Stimulated activated CD4-positive, alpha-beta T cell treated with anti-CD3 and anti-CD28 coated beads, Interleukin-1b, Interleukin-23, amount 100 ng/mL, for 48 hours (primary cell): Measurements from ENCODE around the gene GDPGP1.
"Not testable (repeated sequence)": the region's sequence is repeated elsewhere in the genome, so short reads cannot be mapped to it uniquely, and the experiment has no call there.

ENCODE experiments used
- DNase-seq: peaks from one replicate; pipeline ENCODE4 v3.0.0-alpha.2; 2020

Gene GDPGP1

DNA sequence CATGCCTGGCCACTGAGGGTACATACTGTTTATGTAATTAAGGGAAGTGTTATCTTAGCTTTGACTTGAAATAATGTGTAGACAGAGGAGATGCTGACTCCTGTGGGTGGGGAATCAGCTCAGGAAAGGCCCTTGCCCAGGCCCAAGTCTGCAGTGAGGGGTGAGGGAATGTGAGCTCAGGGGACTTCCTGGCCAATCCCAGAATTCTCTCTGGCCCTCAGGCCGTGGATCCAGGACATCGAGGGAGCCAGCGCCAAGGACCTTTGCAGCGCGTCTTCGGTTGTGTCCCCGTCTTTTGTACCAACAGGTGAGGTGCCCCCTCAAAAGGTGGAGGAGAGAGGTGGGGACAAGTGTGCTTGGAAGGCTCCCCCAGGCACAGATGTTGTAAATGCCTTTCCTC, 6.7 kb upstream of the GDPGP1 start:
- no peak for DNase-seq

DNA sequence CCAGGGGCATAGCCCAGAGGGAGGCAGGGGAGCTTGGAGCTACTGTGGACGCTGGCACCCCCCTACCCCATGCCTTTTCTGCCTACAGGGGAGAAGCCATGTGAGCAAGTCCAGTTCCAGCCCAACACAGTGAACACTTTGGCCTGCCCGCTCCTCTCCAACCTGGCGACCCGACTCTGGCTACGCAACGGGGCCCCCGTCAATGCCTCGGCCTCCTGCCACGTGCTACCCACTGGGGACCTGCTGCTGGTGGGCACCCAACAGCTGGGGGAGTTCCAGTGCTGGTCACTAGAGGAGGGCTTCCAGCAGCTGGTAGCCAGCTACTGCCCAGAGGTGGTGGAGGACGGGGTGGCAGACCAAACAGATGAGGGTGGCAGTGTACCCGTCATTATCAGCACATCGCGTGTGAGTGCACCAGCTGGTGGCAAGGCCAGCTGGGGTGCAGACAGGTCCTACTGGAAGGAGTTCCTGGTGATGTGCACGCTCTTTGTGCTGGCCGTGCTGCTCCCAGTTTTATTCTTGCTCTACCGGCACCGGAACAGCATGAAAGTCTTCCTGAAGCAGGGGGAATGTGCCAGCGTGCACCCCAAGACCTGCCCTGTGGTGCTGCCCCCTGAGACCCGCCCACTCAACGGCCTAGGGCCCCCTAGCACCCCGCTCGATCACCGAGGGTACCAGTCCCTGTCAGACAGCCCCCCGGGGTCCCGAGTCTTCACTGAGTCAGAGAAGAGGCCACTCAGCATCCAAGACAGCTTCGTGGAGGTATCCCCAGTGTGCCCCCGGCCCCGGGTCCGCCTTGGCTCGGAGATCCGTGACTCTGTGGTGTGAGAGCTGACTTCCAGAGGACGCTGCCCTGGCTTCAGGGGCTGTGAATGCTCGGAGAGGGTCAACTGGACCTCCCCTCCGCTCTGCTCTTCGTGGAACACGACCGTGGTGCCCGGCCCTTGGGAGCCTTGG, 5.9 kb upstream of the GDPGP1 start:
- no peak for DNase-seq

DNA sequence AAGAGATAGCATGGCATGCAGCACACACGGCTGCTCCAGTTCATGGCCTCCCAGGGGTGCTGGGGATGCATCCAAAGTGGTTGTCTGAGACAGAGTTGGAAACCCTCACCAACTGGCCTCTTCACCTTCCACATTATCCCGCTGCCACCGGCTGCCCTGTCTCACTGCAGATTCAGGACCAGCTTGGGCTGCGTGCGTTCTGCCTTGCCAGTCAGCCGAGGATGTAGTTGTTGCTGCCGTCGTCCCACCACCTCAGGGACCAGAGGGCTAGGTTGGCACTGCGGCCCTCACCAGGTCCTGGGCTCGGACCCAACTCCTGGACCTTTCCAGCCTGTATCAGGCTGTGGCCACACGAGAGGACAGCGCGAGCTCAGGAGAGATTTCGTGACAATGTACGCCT, 5.0 kb upstream of the GDPGP1 start:
- DNase-seq: no peak

DNA sequence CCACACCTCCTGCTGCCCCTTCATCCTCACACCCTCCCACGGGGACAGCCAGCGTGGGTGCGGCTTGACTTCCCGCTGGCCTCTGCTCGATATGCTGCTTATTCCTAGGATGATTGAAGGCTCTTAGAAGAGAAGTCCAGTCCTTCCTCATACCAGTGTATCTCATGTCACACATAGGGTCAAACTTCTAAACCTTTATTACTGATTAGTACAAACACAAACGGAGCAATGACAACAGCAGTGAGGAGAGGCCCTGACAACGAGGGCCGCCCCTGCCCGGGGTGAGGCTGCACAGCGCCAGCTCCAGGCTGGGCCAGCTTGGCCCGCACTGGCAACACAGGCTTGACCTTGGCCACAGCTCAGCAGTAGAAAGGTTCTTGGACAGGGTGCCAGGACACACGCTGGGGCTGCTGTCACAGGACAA, 3.9 kb upstream of the GDPGP1 start:
- no peak for DNase-seq

DNA sequence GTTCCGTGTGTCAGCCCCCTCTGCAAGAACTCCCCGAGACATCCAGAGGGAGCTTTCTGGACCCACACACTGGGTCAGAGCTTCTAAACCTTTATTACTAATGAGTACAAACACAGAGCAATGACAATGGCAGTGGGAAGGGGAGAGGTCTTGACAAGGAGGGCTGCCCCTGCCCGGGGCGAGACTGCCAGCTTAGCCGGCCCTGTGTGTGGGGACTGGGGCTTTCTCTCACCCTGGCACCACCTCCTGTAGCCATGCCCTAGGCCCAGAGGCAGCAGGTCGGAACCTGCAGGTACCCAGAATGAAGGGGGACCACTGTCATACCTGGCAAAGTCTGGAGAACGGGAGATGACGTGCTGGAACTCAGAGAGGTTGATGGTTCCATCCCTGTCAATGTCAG, 3.4 kb upstream of the GDPGP1 start:
- no peak for DNase-seq

DNA sequence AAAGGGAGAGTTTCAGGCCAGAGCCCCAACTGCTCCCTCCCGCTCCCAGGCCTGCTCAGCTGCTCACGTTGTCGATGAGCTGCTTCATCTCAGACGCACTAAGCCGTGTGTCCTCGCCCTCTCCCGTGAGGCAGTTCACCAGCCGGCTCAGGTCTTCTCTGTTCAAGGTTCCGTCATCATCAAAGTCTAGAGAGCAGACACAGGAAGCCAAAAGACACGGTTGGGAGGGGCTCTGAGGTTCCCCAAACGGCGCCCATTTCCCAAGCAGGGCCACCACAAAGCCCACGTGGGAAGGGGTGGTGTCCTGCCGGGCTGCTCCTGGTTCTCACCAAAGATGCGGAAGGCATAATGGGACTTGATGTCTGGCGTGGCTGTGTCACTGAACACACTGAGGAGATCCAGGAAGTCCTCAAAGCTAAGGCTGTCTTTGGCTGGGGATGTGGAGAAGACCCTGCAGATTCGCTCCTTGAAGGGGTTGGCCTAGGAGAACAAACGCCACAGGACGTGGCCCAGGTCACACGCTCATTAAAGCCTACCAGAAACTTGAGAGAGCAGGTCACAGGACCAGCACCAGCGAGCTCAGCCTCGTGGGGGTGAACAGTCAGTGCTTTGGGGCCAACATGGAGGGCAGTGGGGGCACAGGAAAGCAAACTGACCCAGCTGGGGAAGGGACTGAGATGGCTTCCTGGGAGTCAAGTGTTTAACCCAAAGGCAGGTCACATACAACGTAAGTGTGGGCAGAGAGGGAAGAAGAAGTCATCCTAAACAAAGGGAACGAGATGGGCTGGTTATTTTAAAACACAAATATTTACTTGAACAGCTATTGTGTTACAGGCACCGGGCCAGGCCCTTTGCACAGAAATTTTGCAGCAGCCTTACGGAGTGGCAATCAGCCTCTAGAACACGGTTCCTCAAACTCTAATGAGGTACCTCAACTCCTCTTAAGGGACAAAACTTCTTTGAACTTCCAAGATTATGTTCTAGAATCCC, 2.7 kb upstream of the GDPGP1 start:
- DNase-seq: peak; percentile 77

DNA sequence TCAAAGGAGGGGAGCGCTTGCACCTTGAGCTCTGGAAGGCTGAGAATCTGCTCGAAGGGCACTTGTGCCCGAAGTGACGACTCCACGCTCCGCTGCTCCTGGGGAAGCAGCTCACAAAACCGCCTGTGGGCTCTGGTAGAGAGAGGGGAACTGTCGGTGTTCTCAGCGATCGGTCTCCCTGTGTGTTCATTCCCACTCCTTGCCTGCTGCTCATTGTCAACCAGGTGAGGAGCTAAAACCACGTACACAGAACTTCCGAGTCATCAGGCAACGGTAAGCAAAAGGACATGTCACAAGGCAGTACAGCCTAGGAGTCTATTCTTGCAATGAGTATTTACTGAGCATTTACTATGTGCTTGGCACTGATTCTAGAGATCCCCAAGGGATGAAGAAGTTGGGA, 1.8 kb upstream of the GDPGP1 start:
- DNase-seq: peak; percentile 20

DNA sequence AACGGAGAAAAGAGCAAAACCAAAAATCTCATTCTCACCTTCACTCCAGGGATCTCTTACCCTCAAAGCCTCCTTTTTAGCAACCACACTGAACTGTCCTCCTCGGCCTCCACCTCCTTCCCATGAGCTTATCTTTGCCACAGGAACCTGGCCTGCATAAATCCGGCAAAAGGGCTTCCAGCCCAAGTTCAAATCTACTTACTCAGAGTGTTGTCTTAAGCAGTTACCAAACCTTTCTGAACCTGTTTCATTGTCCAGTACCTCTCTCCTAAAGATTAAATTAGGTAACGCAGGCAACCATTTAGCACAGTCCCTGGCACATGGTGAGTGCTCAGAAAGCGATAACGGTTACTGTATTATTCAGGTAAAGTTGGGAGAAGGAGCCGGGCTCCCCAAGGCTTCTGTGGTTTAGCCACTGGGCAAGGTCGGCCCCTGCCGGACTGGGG, 1.0 kb upstream of the GDPGP1 start:
- no peak for DNase-seq

DNA sequence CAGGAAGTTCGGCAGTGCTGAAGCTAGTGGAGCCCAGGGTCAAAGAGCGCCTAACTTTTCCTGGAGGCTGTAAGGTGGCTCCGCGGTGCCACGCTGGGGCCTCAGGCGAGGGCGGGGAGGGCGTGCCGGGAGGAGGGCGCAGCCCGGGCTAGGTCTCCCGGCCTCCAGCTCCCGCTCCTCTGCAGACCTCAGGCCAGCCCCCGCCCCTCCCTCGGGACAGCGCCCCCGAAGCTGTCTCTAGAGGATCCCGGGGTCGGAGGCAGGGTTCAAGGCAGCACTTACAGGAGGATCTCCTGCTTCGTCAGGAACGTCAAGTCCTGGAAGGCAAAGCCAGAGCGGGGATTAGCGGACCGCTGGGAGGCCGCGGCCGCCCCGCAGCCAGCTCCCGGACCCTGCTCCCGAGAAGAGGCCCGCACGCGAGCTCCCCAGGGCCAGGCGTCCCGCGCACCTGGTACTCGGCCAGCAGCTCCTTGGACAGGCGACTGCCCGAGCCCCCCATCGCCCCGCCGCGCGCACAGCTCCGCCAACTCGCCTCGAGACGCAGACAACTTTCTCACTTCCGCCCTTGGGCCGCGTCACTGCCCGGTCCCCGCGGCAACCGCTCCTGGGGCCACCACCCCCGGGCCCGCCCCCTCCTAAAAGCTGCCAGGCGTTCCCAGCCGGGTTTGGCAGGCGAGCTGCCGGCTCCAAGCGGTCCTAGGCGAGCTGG, 468 bp upstream of the GDPGP1 start, which contains the start of gene CIB1:
CIB1 (minus strand) TSS at position 555 of the 709 bp plus-strand sequence; CDS start at position 499, 56 bp downstream.
- peak; percentile 98 for DNase-seq

DNA sequence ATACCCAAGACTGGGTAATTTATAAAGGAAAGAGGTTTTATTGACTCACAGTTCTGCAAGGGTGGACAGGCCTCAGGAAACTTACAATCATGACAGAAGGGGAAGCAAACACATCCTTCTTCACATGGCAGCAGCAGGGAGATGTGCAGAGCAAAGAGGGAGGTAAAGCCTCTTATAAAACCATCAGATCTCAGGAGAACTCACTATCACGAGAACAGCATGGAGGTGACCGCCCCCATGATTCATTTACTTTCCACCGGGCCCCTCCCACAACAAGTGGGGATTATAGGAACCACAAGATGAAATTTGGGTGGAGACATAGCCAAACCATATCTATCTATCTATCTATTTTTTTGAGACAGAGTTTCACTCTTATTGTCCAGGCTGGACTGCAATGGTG, 5.4 kb downstream of the GDPGP1 start:
- DNase-seq: no peak

DNA sequence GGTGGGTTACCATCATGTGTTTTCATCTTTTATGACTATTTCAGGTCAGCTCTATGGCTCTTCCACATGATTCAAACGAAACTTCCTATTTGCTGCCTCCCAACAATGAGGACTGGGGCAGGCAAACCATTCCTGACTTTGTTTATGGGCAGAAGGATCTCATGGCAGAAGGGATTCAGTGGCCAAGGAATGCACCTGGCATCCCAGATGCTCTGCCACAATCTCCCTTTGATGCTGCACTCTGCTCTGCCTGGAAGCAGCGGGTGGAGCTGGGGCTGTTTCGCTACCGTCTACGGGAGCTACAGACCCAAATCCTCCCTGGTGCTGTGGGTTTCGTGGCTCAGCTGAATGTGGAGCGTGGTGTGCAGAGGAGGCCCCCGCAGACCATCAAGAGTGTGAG, 6.8 kb downstream of the GDPGP1 start:
- DNase-seq: no peak

DNA sequence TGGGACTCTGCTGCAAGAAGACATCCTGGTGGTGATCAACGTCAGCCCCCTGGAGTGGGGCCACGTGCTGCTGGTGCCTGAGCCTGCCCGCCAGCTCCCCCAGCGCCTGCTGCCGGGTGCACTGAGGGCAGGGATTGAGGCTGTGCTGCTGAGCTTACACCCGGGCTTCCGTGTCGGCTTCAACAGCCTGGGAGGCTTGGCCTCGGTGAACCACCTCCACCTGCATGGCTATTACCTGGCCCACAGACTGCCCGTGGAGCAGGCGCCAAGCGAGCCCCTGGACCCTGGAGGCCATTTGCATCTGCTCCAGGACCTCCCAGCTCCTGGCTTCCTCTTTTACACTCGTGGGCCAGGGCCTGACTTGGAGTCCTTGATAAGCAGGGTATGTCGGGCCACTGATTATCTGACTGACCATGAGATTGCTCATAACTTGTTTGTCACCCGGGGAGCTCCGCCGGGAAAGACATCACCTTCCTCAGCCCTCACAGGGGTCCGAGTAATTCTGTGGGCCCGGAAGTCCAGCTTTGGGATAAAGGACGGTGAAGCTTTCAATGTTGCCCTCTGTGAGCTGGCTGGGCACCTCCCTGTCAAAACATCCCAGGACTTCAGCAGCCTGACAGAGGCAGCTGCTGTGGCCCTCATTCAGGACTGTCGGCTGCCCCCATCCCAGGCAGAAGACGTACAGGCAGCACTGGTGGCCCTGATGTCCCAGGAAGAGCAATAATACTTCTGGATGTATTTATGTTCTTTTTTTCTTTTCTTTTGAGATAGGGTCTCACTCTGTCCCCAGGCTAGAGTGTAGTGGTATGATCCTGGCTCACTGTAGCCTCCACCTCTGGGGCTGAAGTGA, 7.6 kb downstream of the GDPGP1 start:
- no peak for DNase-seq

DNA sequence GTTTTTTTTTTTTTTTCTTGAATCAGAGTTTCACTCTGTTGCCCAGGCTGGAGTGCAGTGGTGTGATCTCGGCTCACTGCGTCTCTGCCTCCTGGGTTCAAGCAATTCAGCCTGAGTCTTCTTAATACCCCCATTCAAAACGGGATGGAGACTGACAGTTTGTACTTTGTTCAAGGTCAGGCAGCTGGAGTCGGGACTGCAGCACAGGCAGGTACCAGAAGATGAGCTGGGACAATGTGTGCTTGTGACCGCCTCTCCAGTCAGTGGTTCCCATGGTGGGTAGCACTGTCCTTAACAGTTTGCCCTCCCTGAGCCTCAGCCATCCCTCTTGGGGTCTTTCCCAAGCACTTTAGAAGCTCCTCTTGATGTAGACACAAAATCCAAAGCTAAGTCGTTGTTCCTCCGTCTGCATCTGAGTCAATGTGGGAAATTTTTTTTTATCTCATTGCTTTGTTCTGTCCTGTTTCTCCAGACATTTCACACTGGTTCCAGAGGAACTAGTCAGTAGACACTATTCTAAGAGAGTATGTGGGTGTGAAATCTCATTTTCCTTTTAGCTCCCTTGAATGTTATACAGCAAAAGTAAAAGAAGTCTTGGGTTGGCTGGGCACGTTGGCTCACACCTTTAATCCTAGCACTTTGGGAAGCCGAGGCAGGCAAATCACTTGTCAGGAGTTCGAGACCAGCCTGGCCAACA, 10.1 kb downstream of the GDPGP1 start:
- no peak for DNase-seq

DNA sequence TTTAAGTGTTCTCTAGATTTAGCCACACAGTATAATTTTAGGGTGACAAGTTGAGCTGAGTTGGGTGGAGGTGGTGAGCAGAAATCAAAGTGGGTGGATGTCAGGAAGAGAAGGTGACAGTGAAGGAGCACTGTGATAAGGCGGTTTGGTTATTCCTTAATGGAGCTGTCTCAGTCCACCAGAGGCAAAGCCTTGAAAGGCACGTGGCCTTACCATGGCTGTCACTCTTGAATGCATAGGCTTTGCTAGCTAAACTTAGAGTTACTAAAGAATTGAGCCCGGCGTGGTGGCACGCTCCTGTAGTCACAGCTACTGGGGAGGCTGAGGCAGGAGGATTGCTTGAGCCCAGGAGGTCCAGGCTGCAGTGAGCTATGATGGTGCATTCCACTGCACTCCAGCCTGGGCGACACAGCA, 14.8 kb downstream of the GDPGP1 start:
- DNase-seq: no peak

DNA sequence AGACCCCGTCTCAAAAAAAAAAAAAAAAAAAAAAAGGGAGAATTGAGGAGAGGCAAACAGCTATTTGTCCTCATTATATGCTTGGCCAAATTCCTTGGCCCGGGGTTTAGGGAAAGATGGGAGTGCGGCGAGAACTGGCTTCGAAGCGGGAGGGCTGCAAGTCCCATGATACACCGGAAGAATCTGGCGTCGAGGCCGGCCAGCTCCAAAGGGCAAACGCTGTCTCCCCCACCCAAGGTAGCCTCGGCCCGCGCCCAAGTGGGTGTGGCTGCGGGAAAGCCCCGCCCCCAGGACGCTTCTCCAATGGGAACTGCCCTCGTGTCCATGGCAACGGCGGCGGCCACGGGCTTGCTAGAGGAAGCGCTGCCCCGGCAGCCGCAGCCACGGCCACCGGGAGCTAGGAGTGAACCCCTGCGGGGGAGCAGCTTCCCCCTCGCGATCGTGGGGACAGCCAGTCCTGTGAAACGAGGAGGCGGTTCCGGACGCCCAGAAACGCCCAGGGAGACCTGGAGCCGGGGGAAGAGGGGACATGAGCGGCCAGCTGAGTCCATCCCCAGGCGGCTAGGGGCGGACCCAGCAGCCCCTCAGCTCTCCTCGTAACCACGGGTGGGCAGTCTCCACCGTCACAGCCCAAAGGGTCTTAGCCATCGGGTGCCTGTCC, 15.3 kb downstream of the GDPGP1 start, which contains the start of gene TTLL13:
TTLL13 (plus strand) TSS at position 354 of the 661 bp plus-strand sequence. CDS start 1,075 bp downstream, outside the sequence.
- DNase-seq: peak; percentile 87

DNA sequence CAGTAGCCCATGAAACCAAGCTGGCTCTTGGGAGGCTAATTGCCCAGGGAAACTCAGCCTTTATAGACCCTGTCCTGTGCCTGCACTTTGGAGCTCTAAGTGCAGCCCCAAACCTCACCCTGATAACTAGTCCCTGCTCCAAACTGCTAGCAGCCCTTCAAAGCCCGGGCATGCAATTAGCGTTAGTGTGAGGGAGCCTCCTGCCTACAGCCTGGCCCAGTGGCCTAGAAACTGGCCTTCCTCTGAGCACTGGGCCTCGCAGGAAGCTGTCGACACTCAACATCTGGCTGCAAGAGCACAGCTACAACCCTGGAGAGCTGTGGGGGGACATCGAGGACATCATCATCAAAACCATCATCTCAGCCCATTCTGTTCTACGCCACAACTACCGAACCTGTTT, 23.8 kb downstream of the GDPGP1 start:
- no peak for DNase-seq

DNA sequence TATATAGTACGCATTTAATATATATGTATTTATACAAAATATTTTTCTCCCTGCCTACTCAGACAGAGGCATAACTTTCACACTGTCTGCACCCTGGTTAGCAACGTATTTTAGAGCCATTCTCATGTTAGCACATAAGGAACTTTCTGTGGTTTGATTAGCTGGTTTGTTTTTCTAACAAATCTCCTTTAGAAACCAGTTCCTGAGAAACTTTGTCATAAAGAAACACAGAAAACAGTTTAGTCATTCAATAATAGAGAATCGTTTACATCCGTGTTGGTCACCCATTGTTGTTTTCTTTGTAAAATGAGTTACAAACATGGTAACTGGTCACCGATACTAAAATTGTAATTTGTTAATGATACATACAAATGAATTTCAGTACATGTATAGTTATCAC, 25.5 kb downstream of the GDPGP1 start:
- DNase-seq: no peak

DNA sequence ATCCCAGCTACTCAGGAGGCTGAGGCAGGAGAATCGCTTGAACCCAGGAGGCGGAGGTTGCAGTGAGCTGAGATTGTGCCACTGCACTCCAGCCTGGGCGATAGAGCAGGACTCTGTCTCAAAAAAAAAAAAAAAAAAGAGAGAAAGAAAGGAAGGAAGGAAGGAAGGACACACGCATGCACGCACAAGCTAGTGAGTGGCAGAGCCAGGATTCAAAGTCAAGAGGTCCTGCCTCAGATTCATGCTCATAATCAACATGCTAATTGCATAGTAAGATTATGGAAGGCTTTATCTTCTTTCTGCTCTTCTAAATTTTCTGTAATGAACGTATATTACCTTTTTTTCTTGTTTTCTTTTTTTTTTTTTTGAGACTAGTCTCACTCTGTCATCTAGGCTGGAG, 26.7 kb downstream of the GDPGP1 start:
- not testable (repeated sequence) for DNase-seq

DNA sequence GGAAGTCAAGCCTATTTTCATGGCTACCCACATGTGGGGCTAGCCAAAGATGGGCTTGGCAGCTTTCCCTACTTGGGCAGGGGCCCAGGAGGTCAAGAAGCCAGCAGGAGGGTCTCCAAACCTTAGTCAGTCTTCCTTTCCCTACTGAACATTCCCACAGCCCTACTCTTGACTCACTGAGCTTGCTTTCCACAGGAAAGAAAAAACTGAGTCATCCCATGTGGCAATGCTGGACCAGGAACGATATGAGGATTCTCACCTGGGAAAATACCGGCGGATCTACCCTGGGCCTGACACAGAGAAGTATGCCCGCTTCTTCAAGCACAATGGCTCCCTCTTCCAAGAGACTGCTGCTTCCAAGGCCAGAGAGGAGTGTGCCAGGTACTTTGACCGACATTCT, 27.8 kb downstream of the GDPGP1 start:
- no peak for DNase-seq

DNA sequence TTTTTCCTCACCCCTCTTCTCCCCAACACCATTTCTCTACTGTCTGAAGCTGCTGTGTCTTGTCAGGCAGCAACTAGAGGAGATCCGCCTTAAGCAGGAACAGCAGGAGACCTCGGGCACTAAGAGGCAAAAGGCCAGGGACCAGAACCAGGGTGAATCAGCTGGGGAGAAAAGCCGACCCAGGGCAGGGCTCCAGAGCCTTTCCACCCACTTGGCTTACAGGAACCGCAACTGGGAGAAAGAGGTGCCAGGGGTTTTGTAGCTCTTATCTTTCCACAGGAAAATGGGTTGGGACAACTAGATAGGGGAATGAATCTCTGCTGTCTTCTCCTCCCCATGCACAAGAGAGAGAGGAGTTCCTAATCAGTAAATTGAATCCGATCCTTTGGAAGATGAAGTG, 28.4 kb downstream of the GDPGP1 start:
- no peak for DNase-seq
